IPS-18c (cell line): Measurements from ENCODE around the gene NUP133.
"Not testable (repeated sequence)": the region's sequence is repeated elsewhere in the genome, so short reads cannot be mapped to it uniquely, and the experiment has no call there.

ENCODE experiments used
- H3K4me3 ChIP-seq: 2 replicates; pipeline ENCODE4 v1.7.0; 2013; ENCODE audit warnings: low read depth, mild to moderate bottlenecking, low read length, moderate library complexity; ENCODE audit not compliant: insufficient read depth
- H3K9me3 ChIP-seq: one replicate; pipeline ENCODE4 v1.6.1; 2013; ENCODE audit warnings: mild to moderate bottlenecking, low read length, moderate library complexity; ENCODE audit not compliant: control insufficient read depth, insufficient read depth

The NUP133 gene

GRCh38 chr1:229434005-229434640 lies 74.0 kb downstream of the NUP133 start, which contains the start of gene ACTA1:
Gene ACTA1, minus strand, starts transcription at chr1:229434094. Its CDS starts 979 bp downstream, at chr1:229433115.
- peaks cover 4% of the 10 kb centered on the region for H3K9me3 ChIP-seq
- H3K4me3 ChIP-seq = peak within 1 kb of the TSS; percentile 57

GRCh38 chr1:229433364-229434004 lies 74.7 kb downstream of the NUP133 start:
- Histone ChIP-seq H3K4me3 (peak overlapping the region; percentile 57), H3K9me3 (peaks cover 4% of the 10 kb centered on the region)

GRCh38 chr1:229432905-229433304 lies 75.2 kb downstream of the NUP133 start:
- no peak overlapping the region for H3K4me3 ChIP-seq
- H3K9me3 ChIP-seq = peaks cover 4% of the 10 kb centered on the region

- Histone ChIP-seq H3K9me3 (peaks cover 4% of the 10 kb centered on the region), H3K4me3 (no peak overlapping the region)
Measured at GRCh38 chr1:229432116-229432461, 76.1 kb downstream of the NUP133 start.

- H3K4me3 ChIP-seq = no peak overlapping the region
- H3K9me3 ChIP-seq = peaks cover 4% of the 10 kb centered on the region
Measured at GRCh38 chr1:229431284-229432115, 76.6 kb downstream of the NUP133 start.

- Histone ChIP-seq H3K9me3 (peaks cover 4% of the 10 kb centered on the region), H3K4me3 (no peak overlapping the region; the same call in 1 of the 2 replicates)
Measured at GRCh38 chr1:229430761-229431283, 77.3 kb downstream of the NUP133 start.

- Histone ChIP-seq H3K9me3 (peaks cover 4% of the 10 kb centered on the region), H3K4me3 (no peak overlapping the region)
Measured at GRCh38 chr1:229428256-229428655, 79.9 kb downstream of the NUP133 start.

GRCh38 chr1:229427572-229427971 lies 80.6 kb downstream of the NUP133 start:
- Histone ChIP-seq H3K9me3 (peaks cover 4% of the 10 kb centered on the region), H3K4me3 (no peak overlapping the region)

GRCh38 chr1:229425564-229426159 lies 82.5 kb downstream of the NUP133 start:
- Histone ChIP-seq H3K9me3 (peaks cover 2% of the 10 kb centered on the region), H3K4me3 (no peak overlapping the region)

GRCh38 chr1:229420765-229421164 lies 87.4 kb downstream of the NUP133 start:
- no peak overlapping the region for H3K4me3 ChIP-seq

GRCh38 chr1:229420224-229420623 lies 87.9 kb downstream of the NUP133 start:
- no peaks in the 10 kb centered on the region for H3K9me3 ChIP-seq
- no peak overlapping the region for H3K4me3 ChIP-seq

More at GRCh38 chr1:229420765-229421164, 87.4 kb downstream of the NUP133 start:
- H3K9me3 ChIP-seq = no peaks in the 10 kb centered on the region

- not testable (repeated sequence) for H3K9me3 ChIP-seq, H3K4me3 ChIP-seq
Measured at GRCh38 chr1:229418586-229418985, 89.6 kb downstream of the NUP133 start.

GRCh38 chr1:229412810-229413209 lies 95.3 kb downstream of the NUP133 start:
- not testable (repeated sequence) for H3K4me3 ChIP-seq, H3K9me3 ChIP-seq

- Histone ChIP-seq H3K9me3 (no peaks in the 10 kb centered on the region), H3K4me3 (no peak overlapping the region)
Measured at GRCh38 chr1:229412056-229412455, 96.1 kb downstream of the NUP133 start.

- no peaks in the 10 kb centered on the region for H3K9me3 ChIP-seq
- H3K4me3 ChIP-seq = no peak overlapping the region
Measured at GRCh38 chr1:229411434-229412055, 96.6 kb downstream of the NUP133 start.

- Histone ChIP-seq H3K4me3 (no peak overlapping the region), H3K9me3 (no peaks in the 10 kb centered on the region)
Measured at GRCh38 chr1:229410692-229411433, 97.3 kb downstream of the NUP133 start.
